ENCODE data around the gene WNT4.
"Not testable (repeated sequence)": the region's sequence is repeated elsewhere in the genome, so short reads cannot be mapped to it uniquely, and the experiment has no call there.

The WNT4 gene

DNA sequence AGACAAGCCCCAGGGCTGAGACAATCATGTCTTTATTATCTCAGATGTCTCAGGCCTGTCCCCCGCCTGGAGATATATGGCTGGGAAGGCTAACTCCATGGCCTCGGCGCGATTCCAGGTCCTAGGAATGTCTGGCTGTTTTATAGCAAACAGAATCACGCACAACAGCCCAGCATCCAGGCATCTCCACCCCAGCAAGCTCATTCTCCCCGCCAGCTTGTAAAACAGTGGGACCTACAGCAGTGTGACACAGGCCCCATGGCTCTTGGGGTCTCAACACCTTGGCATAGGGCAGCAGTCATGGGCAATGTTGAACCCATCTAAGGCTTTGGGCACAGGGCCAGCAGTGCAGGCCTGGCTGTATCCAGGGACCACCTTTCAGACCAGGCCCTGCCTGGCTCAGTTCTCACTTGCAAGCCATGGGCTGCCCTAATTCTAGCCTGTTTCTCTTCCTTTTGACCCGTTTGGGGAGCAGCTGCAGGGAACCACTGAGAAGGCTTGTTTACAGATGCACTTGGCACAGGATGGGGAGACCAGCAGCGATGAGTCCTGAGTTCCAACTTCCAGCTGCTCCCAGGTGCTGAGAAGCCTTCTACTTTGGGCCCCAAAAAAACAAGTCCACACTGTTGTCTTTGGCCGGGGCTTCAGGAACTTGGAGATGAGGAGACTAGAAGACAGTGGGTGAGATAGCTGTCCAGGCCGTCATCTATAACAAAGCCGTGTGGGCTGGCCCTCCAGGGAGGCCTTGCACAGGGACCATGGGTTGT lies 34.4 kb downstream of the WNT4 start:
- DNase-seq (ENCODE audit: low spot score): no peak

DNA sequence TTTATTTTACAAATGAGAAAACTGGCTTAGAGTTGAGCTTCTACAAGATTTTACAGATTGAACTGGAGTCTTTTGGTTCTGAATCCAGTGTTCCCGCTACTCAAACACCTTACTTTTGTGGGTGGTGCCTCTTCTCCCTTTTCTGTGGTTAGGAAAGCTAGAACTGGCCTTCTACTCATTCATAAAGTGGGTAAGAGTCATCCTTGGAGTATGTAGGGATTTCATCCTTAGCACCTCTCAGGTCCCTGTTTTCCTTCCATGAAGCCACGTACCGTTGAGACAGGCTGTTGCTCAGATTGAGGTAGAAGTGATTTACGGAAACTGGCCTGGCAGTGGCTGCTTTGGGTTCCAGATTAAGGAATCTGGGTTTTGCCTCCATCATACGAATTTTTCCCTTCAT lies 35.8 kb downstream of the WNT4 start:
- DNase-seq (ENCODE audit: low spot score): no peak

DNA sequence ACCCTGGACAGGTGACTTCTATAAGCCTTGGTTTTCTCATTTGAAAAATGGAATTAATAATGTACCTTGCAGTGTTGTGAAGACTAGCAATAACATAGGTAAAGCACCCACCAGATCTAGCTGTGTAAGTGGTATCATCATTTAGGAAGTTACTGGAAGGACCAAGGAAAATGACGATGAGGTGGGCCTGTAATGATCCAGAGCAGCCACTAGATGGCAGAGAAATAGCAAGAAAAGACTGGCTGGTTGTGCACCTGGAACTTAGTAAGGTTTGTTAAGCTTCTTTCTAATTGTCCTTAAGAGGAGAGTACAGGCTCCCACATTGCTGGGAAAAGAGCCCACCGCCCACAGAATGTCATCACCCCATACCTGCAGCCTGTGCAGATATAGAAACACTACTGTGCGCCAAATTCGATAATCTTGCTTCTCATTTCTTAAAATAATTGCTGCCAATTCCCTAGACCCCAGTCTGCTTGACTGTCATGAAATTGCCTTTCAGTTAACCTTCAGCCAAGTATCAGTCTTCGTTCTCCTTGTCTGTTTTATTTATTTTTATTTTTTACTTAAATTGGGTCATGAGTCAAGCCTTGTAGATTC lies 37.2 kb downstream of the WNT4 start:
- no peak for DNase-seq (ENCODE audit: low spot score)

DNA sequence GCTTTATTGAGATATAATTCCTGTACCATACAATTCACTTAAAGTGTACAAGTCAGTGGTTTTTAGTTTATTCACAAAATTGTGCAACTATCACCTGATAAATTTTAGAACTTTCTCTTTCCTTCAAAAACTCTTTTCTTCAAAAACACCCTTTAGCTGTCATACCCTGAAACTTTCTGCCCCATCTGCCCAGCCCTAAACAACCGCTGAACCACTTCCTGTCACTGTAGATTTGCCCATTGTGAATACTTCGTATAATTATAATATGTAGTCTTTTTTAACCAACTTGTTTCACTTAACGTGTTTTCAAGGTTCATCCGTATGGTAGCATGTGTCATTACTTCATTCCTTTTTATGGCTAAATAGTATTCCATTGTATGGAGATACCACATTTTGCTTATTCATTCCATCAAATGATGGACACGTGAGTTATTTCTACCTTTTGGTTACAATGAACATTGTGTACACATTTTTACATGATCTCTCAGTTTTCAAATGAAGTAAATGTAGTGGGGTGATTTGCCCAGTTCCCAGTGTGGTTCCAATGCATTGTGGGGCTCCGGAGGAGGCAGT lies 37.9 kb downstream of the WNT4 start:
- DNase-seq (ENCODE audit: low spot score): no peak

GRCh38 chr1:22104094-22104493 lies 38.8 kb downstream of the WNT4 start:
- DNase-seq (ENCODE audit: low spot score): no peak

DNA sequence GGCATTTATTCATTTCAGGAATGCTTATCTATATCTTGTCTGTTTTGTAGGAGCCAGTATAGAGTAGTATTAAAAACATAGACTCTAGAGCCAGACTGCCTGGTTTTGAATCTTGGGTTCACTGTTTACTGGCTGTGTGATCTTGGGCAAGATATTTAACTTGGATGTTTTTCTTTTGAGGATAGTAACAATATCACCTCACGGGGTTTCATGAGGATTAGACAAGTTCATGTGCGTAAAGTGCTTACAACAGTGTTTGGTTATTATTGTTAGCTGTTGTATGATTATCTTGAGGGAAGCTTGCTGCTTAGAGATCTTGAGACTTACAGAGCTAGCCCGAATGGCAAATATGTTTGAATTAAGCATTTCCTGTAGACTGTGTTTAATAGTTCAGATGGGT lies 40.2 kb downstream of the WNT4 start:
- no peak for DNase-seq (ENCODE audit: low spot score)

- no peak for DNase-seq (ENCODE audit: low spot score)
Observed at GRCh38 chr1:22101995-22102394, 40.9 kb downstream of the WNT4 start.

DNA sequence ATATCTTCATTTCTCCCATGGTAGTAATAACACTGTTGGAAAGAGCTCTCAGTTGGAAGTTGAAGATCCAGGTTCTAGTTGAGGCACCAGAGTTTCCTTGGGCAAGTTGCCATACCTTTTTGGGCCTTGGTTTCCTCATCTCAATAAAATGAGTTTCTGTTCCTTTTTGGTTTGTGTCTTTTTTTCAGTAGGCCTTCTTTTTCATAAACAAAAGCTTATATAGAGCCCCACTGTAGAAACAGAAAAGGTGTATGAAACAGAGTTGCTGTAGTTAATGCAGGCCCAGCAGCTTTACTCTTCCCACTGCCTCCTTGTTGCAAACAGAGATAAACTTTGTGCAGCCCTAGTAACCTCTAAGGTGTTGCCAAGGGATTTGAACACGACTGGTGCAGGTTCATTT lies 41.7 kb downstream of the WNT4 start:
- DNase-seq (ENCODE audit: low spot score): no peak

GRCh38 chr1:22100168-22100567 lies 42.7 kb downstream of the WNT4 start:
- DNase-seq (ENCODE audit: low spot score): no peak

DNA sequence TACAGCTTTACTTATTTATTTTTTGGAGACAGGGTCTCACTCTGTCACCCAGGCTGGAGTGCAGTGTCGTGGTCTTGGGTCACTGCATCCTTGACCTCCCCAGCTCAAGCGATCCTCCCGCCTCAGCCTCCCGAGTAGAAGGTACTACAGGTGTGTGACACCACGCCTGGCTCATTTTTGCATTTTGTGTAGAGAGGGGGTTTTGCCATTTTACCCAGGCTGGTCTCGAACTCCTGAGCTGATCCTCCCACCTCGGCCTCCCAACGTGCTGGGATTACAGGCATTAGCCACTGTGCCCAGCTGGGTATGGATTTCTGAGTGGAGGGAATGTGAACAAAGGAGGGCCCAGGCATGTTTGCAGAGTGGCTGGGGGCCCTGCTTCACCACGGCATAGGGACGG lies 44.1 kb downstream of the WNT4 start:
- DNase-seq (ENCODE audit: low spot score): no peak

- no peak for DNase-seq (ENCODE audit: low spot score)
Observed at GRCh38 chr1:22096463-22096862, 46.4 kb downstream of the WNT4 start.

DNA sequence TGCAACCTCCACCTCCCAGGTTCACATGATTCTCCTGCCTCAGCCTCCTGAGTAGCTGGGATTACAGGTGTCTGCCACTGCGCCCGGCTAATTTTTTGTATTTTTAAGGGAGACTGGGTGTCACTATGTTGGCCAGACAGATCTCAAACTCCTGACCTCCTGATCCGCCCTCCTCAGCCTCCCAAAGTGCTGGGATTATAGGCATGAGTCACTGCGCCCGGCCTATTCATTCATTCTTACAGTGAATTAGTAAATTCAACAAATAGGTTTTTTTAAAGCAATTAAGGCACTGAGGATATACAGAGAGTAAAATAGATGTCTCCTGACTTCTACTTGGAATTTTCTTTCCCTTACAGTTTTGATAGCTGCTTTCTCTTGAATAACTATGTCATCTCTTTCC lies 46.9 kb downstream of the WNT4 start:
- DNase-seq (ENCODE audit: low spot score): no peak

DNA sequence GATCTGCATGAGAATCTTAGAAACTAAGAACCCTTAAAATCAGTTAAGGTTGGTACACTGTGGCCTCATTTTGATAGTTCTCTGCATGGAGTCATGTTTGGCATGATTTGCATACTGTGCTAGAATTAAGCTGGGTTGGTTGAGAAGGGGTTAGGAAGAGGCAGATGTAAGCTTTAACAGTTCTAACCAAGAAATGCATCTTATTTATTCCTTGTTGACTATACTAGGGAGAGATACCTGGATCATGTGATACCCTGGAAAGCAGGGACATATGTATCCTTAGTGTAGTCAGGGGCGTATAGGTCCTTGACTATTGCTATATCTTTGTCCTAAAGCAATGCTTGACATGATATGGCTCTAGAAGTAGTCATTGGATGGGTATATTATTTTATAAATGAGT lies 49.4 kb downstream of the WNT4 start:
- no peak for DNase-seq (ENCODE audit: low spot score)

- DNase-seq (ENCODE audit: low spot score): not testable (repeated sequence)
Observed at GRCh38 chr1:22092026-22092768, 50.7 kb downstream of the WNT4 start.

- no peak for DNase-seq (ENCODE audit: low spot score)
Observed at GRCh38 chr1:22090867-22091266, 52.0 kb downstream of the WNT4 start.

- DNase-seq (ENCODE audit: low spot score): no peak
Observed at GRCh38 chr1:22089787-22090186, 53.1 kb downstream of the WNT4 start.

DNA sequence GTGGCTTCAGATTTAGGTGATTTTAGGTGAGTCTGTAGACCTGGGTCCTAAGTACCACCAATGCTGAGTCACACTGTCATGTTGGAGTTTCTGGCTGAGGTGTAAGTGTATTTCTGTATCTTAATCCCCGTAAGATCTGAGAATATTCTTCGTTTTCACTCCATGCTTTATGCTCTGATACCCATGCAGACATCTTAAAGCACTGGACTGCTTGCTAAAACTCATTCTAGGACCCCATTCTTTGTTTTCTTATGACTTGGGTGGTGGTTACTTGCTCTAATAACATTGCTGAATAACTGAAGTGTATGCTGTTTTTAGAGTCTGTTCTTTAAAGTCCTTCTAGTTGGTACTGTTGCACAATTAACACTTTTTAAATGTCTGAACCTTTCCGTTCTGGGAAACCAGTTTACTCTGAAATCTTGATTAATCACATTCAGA lies 53.7 kb downstream of the WNT4 start:
- no peak for DNase-seq (ENCODE audit: low spot score)

DNA sequence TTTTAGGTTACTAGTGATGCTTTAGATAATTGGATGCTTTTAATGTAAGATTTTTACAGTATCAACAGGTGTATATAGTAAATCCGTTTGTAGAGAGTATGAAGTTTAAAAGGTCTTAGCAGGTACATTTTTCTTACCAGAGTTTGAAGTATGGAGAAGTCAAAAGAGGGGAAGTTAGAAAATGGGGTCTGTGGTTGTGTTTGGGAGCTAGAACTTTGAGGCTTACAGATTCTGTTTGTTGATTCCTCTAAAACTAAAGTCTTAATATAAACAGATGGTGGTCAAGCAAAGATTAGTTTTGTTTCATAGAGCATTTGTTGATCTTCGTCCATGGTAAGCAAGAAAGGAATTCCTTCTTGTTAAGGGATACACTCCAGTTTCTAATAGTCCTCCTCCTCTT lies 54.6 kb downstream of the WNT4 start:
- DNase-seq (ENCODE audit: low spot score): no peak

DNA sequence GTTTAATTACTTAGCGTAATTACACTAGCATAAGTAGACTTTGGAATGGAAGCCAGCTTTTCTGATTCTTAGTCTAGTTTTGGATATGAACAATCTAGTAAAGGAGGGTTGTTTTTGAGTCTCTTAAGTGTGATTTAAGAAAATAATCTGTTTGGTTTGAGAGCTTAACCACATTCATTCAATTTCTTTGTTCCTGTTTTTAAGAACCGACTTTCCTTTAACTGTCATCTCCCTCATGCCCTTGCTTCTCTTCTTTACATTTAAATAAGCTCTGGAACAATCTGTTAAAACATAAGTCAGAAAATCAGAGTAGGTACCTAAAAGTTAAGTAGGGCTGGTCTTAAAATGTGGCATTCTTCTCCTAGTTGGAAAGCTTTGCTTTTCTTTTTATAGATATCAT lies 62.7 kb downstream of the WNT4 start:
- no peak for DNase-seq (ENCODE audit: low spot score)

- DNase-seq (ENCODE audit: low spot score): no peak
Observed at GRCh38 chr1:22078133-22078532, 64.8 kb downstream of the WNT4 start.

GRCh38 chr1:22077728-22078127 lies 65.2 kb downstream of the WNT4 start:
- DNase-seq (ENCODE audit: low spot score): no peak

- no peak for DNase-seq (ENCODE audit: low spot score)
Observed at GRCh38 chr1:22076346-22076745, 66.6 kb downstream of the WNT4 start.

DNA sequence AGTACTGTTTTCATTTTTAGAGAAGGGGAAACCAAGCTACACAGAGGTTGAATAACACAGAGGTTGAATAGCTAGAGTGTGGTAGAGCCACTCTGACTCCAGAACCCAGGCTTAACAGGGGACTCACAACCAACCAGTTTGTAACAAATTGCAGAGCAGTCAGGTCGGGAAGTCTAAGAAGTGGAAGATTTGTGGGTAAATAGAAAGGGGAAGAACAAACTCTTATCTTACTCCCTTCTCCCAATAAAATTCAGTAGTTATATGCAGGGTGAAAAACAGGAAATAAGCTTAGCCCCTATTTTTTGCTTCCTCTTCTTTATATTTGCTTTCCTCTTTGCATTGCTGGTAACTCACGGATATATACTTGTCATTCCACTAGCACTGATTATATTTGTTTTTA lies 67.2 kb downstream of the WNT4 start:
- DNase-seq (ENCODE audit: low spot score): no peak

All from HuH-7.5 (cell line).